Liver (tissue), 9 donors: ENCODE measurements around the gene INHBC. TPM values are rescaled to one million over a fixed set of nuclear protein-coding genes. Genes with fewer than 3 reads are reported as not detected.

Experiments
- DNase-seq: peaks from one replicate; pipeline ENCODE4 v3.0.0-alpha.2; 2017; ENCODE audit warnings: low spot score
- H3K27ac ChIP-seq, 2 donors: one replicate each; pipeline ENCODE4 v1.7.0; 2013; ENCODE audit warnings: inconsistent platforms in 2 of 2, low read length in 2 of 2, control low read depth in 1 of 2, low read depth in 1 of 2, mild to moderate bottlenecking in 1 of 2
- H3K27me3 ChIP-seq, 4 donors: one replicate each; pipeline versions ENCODE4 v1.6.1 to v1.7.0; 2013; ENCODE audit warnings: low read length in 3 of 4, inconsistent platforms in 1 of 4, mild to moderate bottlenecking in 1 of 4, moderate library complexity in 1 of 4; ENCODE audit not compliant: control insufficient read depth in 4 of 4, insufficient read depth in 4 of 4
- H3K36me3 ChIP-seq, 4 donors: one replicate each; pipeline versions ENCODE4 v1.6.1 to v1.7.0; 2013; ENCODE audit warnings: low read length in 3 of 4, mild to moderate bottlenecking in 3 of 4, low read depth in 1 of 4, moderate library complexity in 1 of 4; ENCODE audit not compliant: control insufficient read depth in 4 of 4, insufficient read depth in 3 of 4
- H3K4me1 ChIP-seq, 4 donors: one replicate each; pipeline versions ENCODE4 v1.6.1 to v1.7.0; 2013; ENCODE audit warnings: low read length in 3 of 4, mild to moderate bottlenecking in 3 of 4, moderate library complexity in 1 of 4; ENCODE audit not compliant: control insufficient read depth in 4 of 4, insufficient read depth in 4 of 4
- H3K4me3 ChIP-seq, 3 donors: one replicate each; pipeline versions ENCODE4 v1.6.1 to v1.7.0; 2013; ENCODE audit warnings: low read length in 3 of 3, control low read depth in 1 of 3, low read depth in 1 of 3, mild to moderate bottlenecking in 1 of 3
- H3K9ac ChIP-seq, 2 donors: one replicate each; pipeline ENCODE4 v1.7.0; 2013; ENCODE audit warnings: low read length in 2 of 2, mild to moderate bottlenecking in 2 of 2, moderate library complexity in 2 of 2, control low read depth in 1 of 2, low read depth in 1 of 2
- H3K9me3 ChIP-seq, 4 donors: one replicate each; pipeline versions ENCODE4 v1.6.1 to v1.7.0; 2013; ENCODE audit warnings: low read length in 3 of 4; ENCODE audit not compliant: control insufficient read depth in 4 of 4
- ATF3 ChIP-seq: IDR thresholded peaks from 2 replicates; pipeline ENCODE4 v1.6.1; 2016; ENCODE audit warnings: antibody characterized with exemption
- CTCF ChIP-seq: fragments of 150-350 bp; IDR thresholded peaks from 2 replicates; pipeline ENCODE4 v1.5.1; 2017; ENCODE audit warnings: improper control_type of control experiment, low read depth, low read length; ENCODE audit not compliant: missing input control
- EGR1 ChIP-seq, 2 donors: IDR thresholded peaks; 2 replicates each; pipeline ENCODE4 v1.6.1; 2016 to 2018; ENCODE audit warnings: antibody characterized with exemption in 2 of 2, low read depth in 2 of 2
- FOXA1 ChIP-seq: IDR thresholded peaks from 2 replicates; pipeline ENCODE4 v1.6.1; 2016; ENCODE audit warnings: antibody characterized with exemption
- FOXA2 ChIP-seq: IDR thresholded peaks from 2 replicates; pipeline ENCODE4 v1.6.1; 2016; ENCODE audit warnings: antibody characterized with exemption
- GABPA ChIP-seq, 2 donors: IDR thresholded peaks in 1 of 2; conservative IDR thresholded peaks in 1 of 2; 2 replicates each; pipeline ENCODE4 v1.6.1; 2016; ENCODE audit warnings: antibody characterized with exemption in 2 of 2, mild to moderate bottlenecking in 1 of 2, moderate library complexity in 1 of 2
- HNF4A ChIP-seq, 2 donors: conservative IDR thresholded peaks; 2 replicates each; pipeline ENCODE4 v1.6.1; 2016; ENCODE audit warnings: antibody characterized with exemption in 2 of 2, mild to moderate bottlenecking in 2 of 2
- HNF4G ChIP-seq: IDR thresholded peaks from 2 replicates; pipeline ENCODE4 v1.6.1; 2016; ENCODE audit warnings: antibody characterized with exemption
- JUND ChIP-seq, 2 donors: IDR thresholded peaks; 2 replicates each; pipeline ENCODE4 v1.6.1; 2016; ENCODE audit warnings: antibody characterized with exemption in 2 of 2
- MAX ChIP-seq: IDR thresholded peaks from 2 replicates; pipeline ENCODE4 v1.6.1; 2016; ENCODE audit warnings: antibody characterized with exemption
- NR2F2 ChIP-seq: IDR thresholded peaks from 2 replicates; pipeline ENCODE4 v1.6.1; 2016; ENCODE audit warnings: antibody characterized with exemption
- RAD21 ChIP-seq, 2 donors: IDR thresholded peaks; 2 replicates each; pipeline ENCODE4 v1.6.1; 2016; ENCODE audit warnings: antibody characterized with exemption in 2 of 2, mild to moderate bottlenecking in 2 of 2
- REST ChIP-seq: IDR thresholded peaks from 2 replicates; pipeline ENCODE4 v1.6.1; 2016; ENCODE audit warnings: antibody characterized with exemption, mild to moderate bottlenecking
- RXRA ChIP-seq, 2 donors: IDR thresholded peaks; 2 replicates each; pipeline ENCODE4 v1.6.1; 2017 to 2018; ENCODE audit warnings: antibody characterized with exemption in 2 of 2, mild to moderate bottlenecking in 1 of 2
- SP1 ChIP-seq: IDR thresholded peaks from 2 replicates; pipeline ENCODE4 v1.6.1; 2018; ENCODE audit warnings: antibody characterized with exemption, mild to moderate bottlenecking
- TAF1 ChIP-seq: conservative IDR thresholded peaks from 2 replicates; pipeline ENCODE4 v1.6.1; 2016; ENCODE audit warnings: antibody characterized with exemption, mild to moderate bottlenecking
- YY1 ChIP-seq: IDR thresholded peaks from 2 replicates; pipeline ENCODE4 v1.6.1; 2016; ENCODE audit warnings: antibody characterized with exemption, mild to moderate bottlenecking
- ZBTB33 ChIP-seq: IDR thresholded peaks from 2 replicates; pipeline ENCODE4 v1.6.1; 2016; ENCODE audit warnings: antibody characterized with exemption
- WGBS: extraction: QIAGEN DNeasy Blood & Tissue Kit; methylation state at CpG from one replicate; pipeline ENCODE4 v1.1.7; 2013; 5-methylcytosine and 5-hydroxymethylcytosine counted together
- polyA plus RNA-seq, 2 donors: library from polyadenylated mRNA; stranded (reverse) in 1 of 2; unstranded in 1 of 2; fragments of 200-250 nt in 1 of 2; fragments of >200 nt in 1 of 2; fragmentation: Nextera tagmentation in 1 of 2; extraction: Ambion mirVana in 1 of 2; gene quantifications; one replicate each; pipeline versions ENCODE4 v1.2.1 to v1.2.3, GENCODE V29; 2013 to 2015
- total RNA-seq, 2 donors: library from RNA; depleted of rRNA; stranded (reverse); fragments of >200 nt; gene quantifications; one replicate each; pipeline ENCODE4 v1.2.3, GENCODE V29; 2014
- donor health status: healthy.
- donor health status: healthy.
- donor health status: healthy.
- donor health status: healthy.
- donor health status: healthy.

Gene INHBC
- total and polyA plus RNA-seq, 4 donors, result 2.8 to 134 (median 86.7) TPM

GRCh38 chr12:57470970-57471656 lies 36.5 kb downstream of the INHBC start:
- no peak for DNase-seq
- no peaks in the 10 kb centered on the region for H3K9me3 ChIP-seq
- no peak for TF ChIP-seq RAD21 (IDR thresholded peaks at IDR 0.05)
- no peak for TF ChIP-seq HNF4G
- no peak for TF ChIP-seq JUND (IDR thresholded peaks at IDR 0.05)
- TF ChIP-seq HNF4A (conservative IDR thresholded peaks at IDR 0.05), result no peak
- no peak for TF ChIP-seq REST
- TF ChIP-seq FOXA1, result no peak
- no peak for TF ChIP-seq GABPA (IDR thresholded peaks at IDR 0.05 in 1 of 2, conservative IDR thresholded peaks at IDR 0.05 in 1 of 2)
- no peak for TF ChIP-seq TAF1
- TF ChIP-seq CTCF, result no peak
- TF ChIP-seq EGR1 (IDR thresholded peaks at IDR 0.05; ENCODE audit: low read depth in 2 of 2), result no peak
- TF ChIP-seq YY1, result no peak
- TF ChIP-seq SP1, result no peak
- TF ChIP-seq MAX, result no peak
- no peak for TF ChIP-seq RXRA (IDR thresholded peaks at IDR 0.05)
- TF ChIP-seq NR2F2, result no peak
- no peak for TF ChIP-seq ATF3
- no peak for TF ChIP-seq ZBTB33
- TF ChIP-seq FOXA2, result no peak
- H3K4me1 ChIP-seq, result peaks cover 4 to 15% (median 12%) of the 10 kb centered on the region in 4 donors
- H3K9ac ChIP-seq, result no peak overlapping the region
- H3K36me3 ChIP-seq, result peaks cover 0 to 2% (median 0%) of the 10 kb centered on the region in 4 donors
- peaks cover 0 to 5% (median 3%) of the 10 kb centered on the region in 4 donors for H3K27me3 ChIP-seq
- H3K4me3 ChIP-seq, result no peak overlapping the region
- H3K27ac ChIP-seq, result no peak overlapping the region
- WGBS, result 93% methylated on average over 4 of the region's 4 CpGs
